ENCODE measurements around the gene FST.

FST gene

DNA sequence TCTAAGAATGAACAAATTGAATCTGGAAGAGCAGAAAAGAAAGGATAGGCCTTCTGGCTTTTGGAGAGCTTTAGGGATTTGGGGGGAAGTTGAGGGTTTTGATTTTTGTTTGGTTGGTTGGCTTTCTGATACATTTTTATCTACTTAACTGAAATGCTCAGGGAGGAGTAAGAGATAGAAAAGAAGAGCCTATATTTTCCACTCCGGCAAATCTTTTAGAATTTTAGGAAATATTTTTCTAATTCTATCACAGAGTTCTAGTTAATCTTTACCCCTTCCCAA lies 25.8 kb upstream of the FST start:
- in situ Hi-C loops (cut with MboI; ENCODE audit: low sequenced_read_pairs, unreplicated experiment) = no loop called here
- DNase-seq (ENCODE audit: low spot score) = no peak
- TF ChIP-seq, protein P1, sequence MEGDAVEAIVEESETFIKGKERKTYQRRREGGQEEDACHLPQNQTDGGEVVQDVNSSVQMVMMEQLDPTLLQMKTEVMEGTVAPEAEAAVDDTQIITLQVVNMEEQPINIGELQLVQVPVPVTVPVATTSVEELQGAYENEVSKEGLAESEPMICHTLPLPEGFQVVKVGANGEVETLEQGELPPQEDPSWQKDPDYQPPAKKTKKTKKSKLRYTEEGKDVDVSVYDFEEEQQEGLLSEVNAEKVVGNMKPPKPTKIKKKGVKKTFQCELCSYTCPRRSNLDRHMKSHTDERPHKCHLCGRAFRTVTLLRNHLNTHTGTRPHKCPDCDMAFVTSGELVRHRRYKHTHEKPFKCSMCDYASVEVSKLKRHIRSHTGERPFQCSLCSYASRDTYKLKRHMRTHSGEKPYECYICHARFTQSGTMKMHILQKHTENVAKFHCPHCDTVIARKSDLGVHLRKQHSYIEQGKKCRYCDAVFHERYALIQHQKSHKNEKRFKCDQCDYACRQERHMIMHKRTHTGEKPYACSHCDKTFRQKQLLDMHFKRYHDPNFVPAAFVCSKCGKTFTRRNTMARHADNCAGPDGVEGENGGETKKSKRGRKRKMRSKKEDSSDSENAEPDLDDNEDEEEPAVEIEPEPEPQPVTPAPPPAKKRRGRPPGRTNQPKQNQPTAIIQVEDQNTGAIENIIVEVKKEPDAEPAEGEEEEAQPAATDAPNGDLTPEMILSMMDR (IDR thresholded peaks at IDR 0.05; ENCODE audit: borderline replicate concordance, control extremely low read depth, extremely low read depth, insufficient read depth, missing control alignments) = no peak

DNA sequence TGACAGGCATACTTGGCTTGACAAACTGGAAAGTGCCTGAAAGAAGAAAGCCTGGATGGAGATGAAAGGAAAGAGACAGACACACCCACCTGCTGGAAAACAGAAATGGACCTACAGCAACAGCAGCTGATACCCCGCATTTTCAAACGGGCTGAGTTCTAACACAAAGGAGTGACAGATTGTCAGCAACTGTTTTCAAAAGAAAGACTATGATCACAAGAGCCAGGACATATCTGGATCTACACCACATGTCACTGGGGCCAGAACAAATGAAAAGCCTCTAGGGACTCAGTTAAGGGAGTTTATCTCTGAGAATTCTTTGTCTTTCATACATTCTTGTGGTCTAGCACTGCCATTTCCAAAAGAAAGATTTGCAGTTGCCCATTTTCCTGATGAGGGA lies 24.1 kb upstream of the FST start:
- in situ Hi-C loops (cut with MboI; ENCODE audit: low sequenced_read_pairs, unreplicated experiment) = no loop called here
- TF ChIP-seq, protein P1 (IDR thresholded peaks at IDR 0.05; ENCODE audit: borderline replicate concordance, control extremely low read depth, extremely low read depth, insufficient read depth, missing control alignments) = no peak
- DNase-seq (ENCODE audit: low spot score) = no peak

DNA sequence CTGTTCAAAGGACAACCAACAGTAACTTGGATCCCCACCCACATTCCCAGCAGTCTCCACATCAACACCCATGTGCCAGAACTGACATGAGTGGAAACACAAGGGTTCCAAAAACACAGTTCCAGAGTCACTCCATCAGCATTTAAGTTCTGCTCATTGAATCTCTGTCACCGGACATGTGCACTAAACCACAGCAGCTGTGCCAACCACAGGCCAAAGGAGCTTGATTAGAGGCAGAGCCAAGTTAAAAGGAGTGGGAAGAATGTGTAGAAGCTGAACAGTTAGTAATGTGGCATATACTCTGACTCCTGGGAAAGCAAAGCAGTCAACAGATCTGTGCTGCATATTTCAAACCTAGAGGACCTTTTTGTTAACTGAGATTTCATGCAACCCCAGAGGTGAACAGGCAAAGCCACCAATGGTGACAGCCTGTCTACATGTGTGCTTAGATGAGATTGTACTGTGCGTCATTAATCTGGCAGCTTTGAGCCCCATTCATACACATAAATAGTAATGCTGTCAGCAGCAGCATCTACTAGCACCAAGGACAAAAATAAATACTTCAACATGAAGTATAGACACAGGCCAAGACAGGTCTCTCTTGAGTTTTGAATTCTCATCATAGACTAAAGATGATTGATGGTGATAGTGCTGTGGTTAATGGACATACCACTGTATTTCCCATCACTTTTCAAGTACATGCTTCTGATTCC lies 16.4 kb upstream of the FST start:
- TF ChIP-seq, protein P1 (IDR thresholded peaks at IDR 0.05; ENCODE audit: borderline replicate concordance, control extremely low read depth, extremely low read depth, insufficient read depth, missing control alignments) = no peak
- in situ Hi-C loops (cut with MboI; ENCODE audit: low sequenced_read_pairs, unreplicated experiment) = no loop called here
- no peak for DNase-seq (ENCODE audit: low spot score)

DNA sequence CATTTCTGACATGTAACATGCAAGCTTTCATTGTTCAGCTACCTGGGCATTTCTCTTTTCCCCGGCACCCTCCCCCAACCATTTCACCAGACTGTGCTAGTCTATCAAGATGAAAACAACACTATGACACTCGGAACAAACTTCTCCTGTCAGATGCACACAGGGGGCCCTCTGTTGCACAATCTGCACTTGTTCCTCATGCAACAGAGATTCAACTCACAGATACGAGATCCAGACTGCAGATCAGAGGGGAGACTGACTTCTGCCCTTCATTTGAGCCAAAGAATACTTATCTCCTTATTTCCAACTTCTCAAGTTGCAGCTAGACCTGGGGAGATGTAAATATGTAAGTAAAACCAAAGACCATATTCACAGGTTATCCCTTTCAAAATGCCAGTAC lies 15.7 kb upstream of the FST start:
- no peak for DNase-seq (ENCODE audit: low spot score)
- in situ Hi-C loops (cut with MboI; ENCODE audit: low sequenced_read_pairs, unreplicated experiment) = no loop called here
- TF ChIP-seq, protein P1 (IDR thresholded peaks at IDR 0.05; ENCODE audit: borderline replicate concordance, control extremely low read depth, extremely low read depth, insufficient read depth, missing control alignments) = no peak

DNA sequence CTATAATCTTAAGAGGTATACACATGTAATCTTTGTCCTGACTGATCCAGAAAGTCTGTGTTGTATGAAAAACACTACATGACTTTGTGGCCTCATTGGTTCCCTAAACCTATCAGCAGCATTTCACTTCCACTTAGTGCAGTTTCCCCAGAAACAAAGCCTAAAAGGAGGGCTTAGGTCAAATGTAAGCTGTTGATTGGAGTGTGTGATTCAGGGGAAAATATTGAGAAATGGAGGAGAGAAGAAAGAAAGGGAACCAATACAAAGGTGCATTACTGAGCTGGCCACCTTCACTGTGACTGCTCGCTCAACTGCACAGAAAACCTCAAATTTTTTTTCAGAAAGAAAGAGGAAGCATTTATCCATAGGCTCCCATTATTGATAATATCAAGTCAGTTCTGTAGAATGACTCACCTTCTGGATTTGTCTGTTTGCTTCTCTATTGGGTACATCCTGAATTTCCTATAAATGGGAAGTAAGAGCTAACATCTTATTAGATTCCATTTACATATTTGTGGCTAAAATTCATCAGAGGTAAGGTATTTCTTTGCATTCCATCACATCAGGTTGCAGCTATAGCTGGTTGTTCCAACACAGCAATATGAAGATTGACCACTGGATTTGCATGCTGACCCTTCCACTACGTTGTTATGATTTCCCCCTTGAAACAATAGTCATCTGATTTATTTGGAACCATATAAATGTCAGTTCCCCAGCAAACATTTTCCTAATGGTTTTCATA lies 10.3 kb upstream of the FST start:
- in situ Hi-C loops (cut with MboI; ENCODE audit: low sequenced_read_pairs, unreplicated experiment) = no loop called here
- DNase-seq (ENCODE audit: low spot score) = no peak
- TF ChIP-seq, protein P1 (IDR thresholded peaks at IDR 0.05; ENCODE audit: borderline replicate concordance, control extremely low read depth, extremely low read depth, insufficient read depth, missing control alignments) = no peak

DNA sequence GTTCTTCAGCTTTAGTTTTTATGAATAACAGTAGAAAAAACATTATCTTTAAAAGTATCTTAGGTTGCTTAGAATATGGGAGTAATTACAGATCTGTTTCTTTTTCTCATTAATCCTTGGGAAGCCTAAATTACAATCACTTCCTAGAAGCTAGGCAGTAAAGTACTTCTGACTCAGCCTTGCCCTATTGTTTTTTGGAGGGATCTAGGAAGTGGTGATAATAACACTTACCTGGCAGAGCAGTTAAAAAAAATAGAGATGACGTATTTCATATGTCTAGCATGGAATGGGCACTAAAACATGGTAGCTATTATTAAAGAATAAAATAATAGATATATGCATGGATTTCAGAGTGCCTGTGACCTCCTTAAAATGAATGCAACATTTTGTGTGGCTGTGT lies 8.2 kb upstream of the FST start:
- TF ChIP-seq, protein P1 (IDR thresholded peaks at IDR 0.05; ENCODE audit: borderline replicate concordance, control extremely low read depth, extremely low read depth, insufficient read depth, missing control alignments) = no peak
- no peak for DNase-seq (ENCODE audit: low spot score)
- in situ Hi-C loops (cut with MboI; ENCODE audit: low sequenced_read_pairs, unreplicated experiment) = no loop called here
